GM21447 (cell line): ENCODE results near the gene RAB1B.

Source experiments
- ATAC-seq: cut with Tn5 transposase; IDR thresholded peaks from one replicate; pipeline ENCODE4 v1.9.1; 2021; ENCODE audit not compliant: unreplicated experiment

Gene RAB1B

DNA sequence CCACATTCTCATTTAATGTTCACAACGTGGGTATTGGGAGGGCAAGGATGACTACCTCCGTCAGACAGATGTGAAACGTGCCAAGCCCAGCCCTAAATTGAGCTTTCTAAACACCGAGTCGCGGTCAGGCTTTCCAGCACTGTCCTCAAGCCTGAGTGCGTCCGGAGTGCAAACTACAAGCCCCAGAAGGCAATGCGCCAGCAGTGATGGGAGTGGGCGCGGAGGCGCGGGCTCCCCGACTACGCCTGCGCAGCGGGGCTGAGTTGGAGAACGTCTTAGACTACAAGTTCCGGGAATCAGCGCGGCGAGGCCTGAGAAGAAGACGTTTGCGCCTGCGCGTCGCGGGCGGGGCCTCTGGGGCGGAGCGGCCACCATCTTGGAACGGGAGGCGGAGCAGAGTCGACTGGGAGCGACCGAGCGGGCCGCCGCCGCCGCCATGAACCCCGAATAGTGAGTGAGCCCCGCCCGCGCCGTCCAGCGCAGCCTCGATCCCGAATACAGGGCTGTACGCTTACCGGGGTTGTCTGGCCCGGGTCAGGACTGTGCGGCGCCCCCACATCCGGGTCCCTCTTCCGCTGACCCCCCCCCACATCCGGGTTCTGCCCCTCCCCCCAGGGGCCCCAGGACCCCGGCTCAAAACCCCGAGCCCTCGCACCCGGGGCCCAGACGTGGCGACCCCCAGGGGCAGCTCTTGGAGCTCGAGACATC is at the start of gene RAB1B:
RAB1B (plus strand) TSS at position 396 of the 708 bp plus-strand sequence; CDS start at position 437, 41 bp downstream.
- ATAC-seq: peak; percentile 78

DNA sequence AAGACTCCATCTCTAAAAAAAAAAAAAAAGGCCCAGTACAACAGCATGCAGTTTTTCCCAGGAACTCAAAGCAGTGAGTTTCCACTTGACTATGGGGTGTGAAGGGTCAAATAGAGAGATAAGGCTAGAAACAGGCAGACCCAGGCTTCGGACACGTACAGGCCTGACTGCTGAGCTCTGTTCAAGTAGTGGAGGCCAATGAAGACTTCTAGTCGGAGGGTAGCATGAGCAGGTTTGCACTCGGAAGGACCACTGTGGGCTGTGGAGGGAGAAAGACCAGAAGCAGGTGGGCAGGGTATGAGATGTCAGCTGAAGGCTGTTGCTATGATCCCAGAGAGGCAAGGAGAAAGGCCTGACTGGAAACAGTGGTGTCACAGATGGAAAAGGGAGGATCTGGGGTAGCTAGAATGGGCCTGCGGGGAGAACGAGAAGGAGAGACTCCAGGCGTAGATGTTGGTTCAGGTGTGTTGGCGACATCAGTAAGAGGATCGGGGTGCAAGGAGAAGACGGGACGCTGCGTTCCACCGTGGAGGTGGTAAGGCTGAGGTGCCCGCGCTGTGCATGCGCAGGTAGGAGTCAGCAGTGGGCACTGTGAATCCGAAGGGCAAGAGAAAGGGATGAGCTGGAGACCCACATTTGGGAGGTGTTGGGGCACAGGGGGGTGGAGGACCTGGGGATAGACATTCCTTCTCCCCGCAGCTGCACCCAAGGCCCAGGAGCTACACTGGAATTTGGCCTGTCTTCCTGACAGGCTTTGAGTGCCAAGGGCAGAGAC is 49.4 kb upstream of the RAB1B start:
- ATAC-seq: no peak

GRCh38 chr11:66219846-66220565 is 48.4 kb upstream of the RAB1B start:
- ATAC-seq: no peak

- no peak for ATAC-seq
These were observed 47.9 kb upstream of the RAB1B start for GRCh38 chr11:66220566-66220935.

GRCh38 chr11:66221012-66221411 is 47.4 kb upstream of the RAB1B start:
- ATAC-seq: no peak

- ATAC-seq: no peak
These were observed 46.7 kb upstream of the RAB1B start for GRCh38 chr11:66221726-66222236.

- ATAC-seq: peak; percentile 88
These were observed 45.9 kb upstream of the RAB1B start for GRCh38 chr11:66222358-66223149.

GRCh38 chr11:66224226-66224855 is 44.1 kb upstream of the RAB1B start:
- ATAC-seq: no peak

DNA sequence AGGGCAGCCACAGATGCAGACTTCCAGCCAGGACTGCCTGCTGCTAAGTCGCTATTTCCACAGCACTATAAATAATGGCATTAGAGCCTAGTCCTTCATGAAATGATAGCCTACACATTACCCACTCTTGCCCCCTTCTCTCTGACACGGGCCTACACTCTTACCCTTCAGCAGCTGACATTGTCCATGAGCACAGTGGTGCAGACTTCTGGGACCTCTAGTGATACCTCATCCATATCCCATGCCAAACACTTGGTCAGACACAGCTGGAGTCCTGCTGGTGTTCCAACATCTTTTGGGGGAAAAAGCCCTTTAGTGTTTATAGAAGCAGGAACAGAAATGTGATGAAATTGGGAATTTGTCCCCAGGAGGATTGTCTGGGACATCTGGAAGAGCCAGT is 43.4 kb upstream of the RAB1B start:
- ATAC-seq: no peak

DNA sequence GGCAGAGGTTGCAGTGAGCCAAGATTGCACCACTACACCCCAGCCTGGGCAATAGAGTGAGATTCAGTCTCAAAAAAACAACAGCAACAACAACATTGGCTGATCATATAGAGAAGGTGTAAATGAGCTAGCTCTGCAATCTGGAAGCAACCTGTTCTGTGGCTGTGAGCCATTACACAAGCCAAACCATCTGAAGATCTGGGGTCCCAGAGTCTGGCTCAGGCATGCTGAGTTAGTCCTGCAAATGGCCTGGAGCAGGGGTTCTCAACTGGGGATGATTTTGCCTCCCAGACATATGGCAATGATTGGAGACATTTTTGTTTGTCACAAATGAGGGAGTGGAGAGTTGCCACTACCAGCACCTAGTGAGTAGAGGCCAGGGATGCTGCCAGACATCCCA is 42.3 kb upstream of the RAB1B start:
- ATAC-seq: no peak

GRCh38 chr11:66227700-66228099 is 40.7 kb upstream of the RAB1B start:
- no peak for ATAC-seq

DNA sequence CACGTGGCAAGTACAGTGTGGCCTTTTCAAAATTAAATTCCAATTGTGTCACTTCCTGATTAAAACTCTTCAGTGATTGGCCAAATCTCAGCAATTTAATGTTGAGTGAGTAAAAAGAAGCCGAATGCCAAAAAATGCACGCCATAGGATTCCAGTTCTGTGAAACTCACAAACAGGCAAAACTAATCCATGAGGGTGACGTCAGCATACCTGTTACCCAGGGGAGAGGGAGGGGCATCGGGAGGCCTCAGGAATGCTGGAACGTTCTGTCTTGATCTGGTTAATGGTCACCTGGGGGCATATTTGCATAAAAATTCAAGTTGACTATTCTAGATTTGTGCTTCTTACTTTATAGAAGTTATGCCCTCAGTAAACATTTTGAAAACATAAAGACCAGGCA is 39.9 kb upstream of the RAB1B start:
- ATAC-seq: no peak

- ATAC-seq: no peak
These were observed 38.3 kb upstream of the RAB1B start for GRCh38 chr11:66230156-66230555.

- no peak for ATAC-seq
These were observed 37.5 kb upstream of the RAB1B start for GRCh38 chr11:66230978-66231377.

DNA sequence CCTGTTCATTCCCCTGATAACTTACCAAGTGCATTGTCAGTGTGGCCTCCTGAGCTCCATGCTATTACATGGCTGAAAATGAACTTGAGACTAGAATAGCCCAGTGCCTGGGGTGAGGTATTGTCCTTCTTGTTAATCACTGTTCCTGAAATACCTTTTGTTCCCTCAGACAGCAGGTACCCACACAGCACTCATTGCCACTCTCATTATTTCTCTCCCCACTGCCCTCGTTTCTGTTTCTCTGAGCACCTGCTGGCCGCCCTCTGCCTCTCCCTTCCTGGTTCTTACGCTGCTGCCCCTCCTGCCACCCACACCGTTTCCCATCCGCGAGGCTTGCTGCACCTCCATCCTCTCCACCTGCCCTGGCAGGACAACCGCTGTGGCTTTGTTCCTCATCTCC is 36.9 kb upstream of the RAB1B start:
- no peak for ATAC-seq

DNA sequence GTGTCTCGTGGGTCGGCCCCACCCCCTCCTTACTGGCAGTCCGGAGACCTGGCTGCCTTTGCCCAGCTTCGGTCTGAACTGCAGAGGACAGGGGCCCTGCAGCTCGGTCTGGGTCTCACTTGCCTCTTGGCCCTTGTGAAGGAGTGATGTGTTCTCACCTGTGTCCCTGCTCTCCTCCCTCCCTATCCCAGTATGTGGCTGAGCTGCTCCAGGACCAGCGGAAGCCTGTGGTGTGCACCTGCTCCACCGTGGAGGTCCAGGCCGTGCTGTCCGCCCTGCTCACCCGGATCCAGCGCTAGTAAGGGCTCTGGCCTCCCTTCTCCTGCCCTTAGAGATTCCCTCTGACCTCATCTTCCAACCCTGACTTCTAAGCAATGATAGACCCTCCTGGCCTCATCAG is 35.7 kb upstream of the RAB1B start:
- ATAC-seq: no peak

GRCh38 chr11:66233301-66233700 is 35.1 kb upstream of the RAB1B start:
- ATAC-seq: no peak

- no peak for ATAC-seq
These were observed 33.3 kb upstream of the RAB1B start for GRCh38 chr11:66235141-66235540.

DNA sequence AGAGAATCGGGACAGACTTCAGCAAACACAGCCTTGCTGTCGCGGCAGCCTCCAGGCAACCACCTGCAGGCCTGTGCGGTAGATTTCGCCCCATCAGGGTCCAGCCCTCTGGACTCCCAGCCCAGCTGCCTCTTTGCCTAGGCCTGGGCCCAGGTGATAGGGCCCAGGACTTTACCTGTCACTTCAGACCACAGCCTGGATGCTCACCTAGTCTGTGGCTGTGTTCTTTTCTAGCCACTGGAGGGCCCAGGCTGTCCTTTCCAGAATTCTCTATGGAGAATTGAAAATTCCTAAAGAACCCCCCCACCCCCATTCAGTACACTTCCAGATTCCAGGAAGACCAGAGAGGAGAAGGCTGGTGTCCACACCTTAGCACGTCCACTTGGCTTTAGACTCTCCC is 30.6 kb upstream of the RAB1B start:
- no peak for ATAC-seq

DNA sequence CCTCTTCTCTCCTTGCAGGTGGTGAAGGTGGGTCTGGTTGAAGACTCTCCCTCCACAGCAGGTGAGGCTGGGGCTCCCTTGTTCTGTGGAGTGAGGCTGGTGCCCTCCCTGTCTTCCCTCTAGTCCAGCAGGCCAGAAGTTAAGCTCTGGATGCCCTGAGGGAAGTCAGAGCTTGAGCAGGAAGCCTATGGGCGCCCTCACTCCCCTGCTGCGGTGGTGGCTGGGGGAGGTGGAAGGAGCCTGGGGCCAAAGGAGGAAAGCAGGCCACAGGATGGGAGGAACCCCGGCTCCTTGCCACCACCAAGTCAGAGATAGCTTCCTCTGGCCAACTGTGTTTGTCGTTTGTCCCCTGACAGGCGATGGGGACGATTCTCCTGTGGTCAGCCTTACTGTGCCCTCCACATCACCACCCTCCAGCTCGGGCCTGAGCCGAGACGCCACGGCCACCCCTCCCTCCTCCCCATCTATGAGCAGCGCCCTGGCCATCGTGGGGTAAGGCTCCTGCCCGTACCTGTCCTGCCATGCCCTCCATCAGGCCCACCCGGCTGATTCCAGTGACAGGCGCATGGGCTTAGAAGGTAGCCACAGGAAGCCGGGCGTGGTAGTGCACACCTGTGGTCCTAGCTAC is 29.5 kb upstream of the RAB1B start:
- ATAC-seq: no peak
